IMR-90 (cell line): ENCODE measurements around the gene F5. TPM values are rescaled to one million over a fixed set of nuclear protein-coding genes. Genes with fewer than 3 reads are reported as not detected.

Experiments used
- ATAC-seq: fragments of 200-7000 bp; cut with Tn5 transposase; 2 replicates; pipeline ENCODE4 v1.9.1; 2020; ENCODE audit warnings: low read depth, mild to moderate bottlenecking, moderate library complexity
- BruUV-seq: library from RNA; stranded (reverse); fragments of 400-500 nt; replicated peaks from 2 replicates; lab custom pipeline; 2021; lab: Mats Ljungman, UMichigan
- CTCF ChIA-PET: fragments of 300-600 bp; formaldehyde crosslinking; extraction: SDS; loops from one replicate; lab custom pipeline; 2021; ENCODE audit warnings: antibody characterized with exemption; lab: Yijun Ruan, JAX
- POLR2A ChIA-PET: fragments of 300-600 bp; sonication (Branson Sonifier 250); formaldehyde crosslinking; loops from one replicate; lab custom pipeline; 2022; ENCODE audit warnings: antibody characterized with exemption; ENCODE audit not compliant: unreplicated experiment; lab: Charles Lee
- DNase-seq: peaks from one replicate; pipeline ENCODE4 v3.0.0; 2013
- H2AFZ ChIP-seq: replicated peaks from 2 replicates; pipeline ENCODE3; 2013; ENCODE audit warnings: low read length, mild to moderate bottlenecking; ENCODE audit not compliant: poor library complexity
- H2AK5ac ChIP-seq: 2 replicates; pipeline ENCODE4 v1.6.1; 2013; ENCODE audit warnings: low read depth, low read length, inconsistent platforms
- H2AK9ac ChIP-seq: replicated peaks from 2 replicates; pipeline ENCODE3; 2013; ENCODE audit warnings: mild to moderate bottlenecking, low read depth, low read length, moderate library complexity; ENCODE audit not compliant: poor library complexity
- H2BK120ac ChIP-seq: 2 replicates; pipeline ENCODE4 v1.6.1; 2013; ENCODE audit warnings: low read depth, low read length, inconsistent platforms
- H2BK15ac ChIP-seq: 3 replicates; pipeline ENCODE4 v1.6.1; 2013; ENCODE audit warnings: low read depth, low read length, inconsistent platforms
- H2BK20ac ChIP-seq: 2 replicates; pipeline ENCODE4 v1.6.1; 2013; ENCODE audit warnings: low read depth, mild to moderate bottlenecking, inconsistent platforms, low read length, moderate library complexity
- H2BK5ac ChIP-seq: 2 replicates; pipeline ENCODE4 v1.6.1; 2013; ENCODE audit warnings: mild to moderate bottlenecking, low read depth, low read length, inconsistent platforms; ENCODE audit not compliant: poor library complexity, severe bottlenecking
- H3K14ac ChIP-seq: replicated peaks from 2 replicates; pipeline ENCODE4 v1.6.1; 2013; ENCODE audit warnings: low read depth, low read length, inconsistent platforms
- H3K18ac ChIP-seq: 2 replicates; pipeline ENCODE4 v1.6.1; 2013; ENCODE audit warnings: low read depth, low read length, control low read depth
- H3K23ac ChIP-seq: 2 replicates; pipeline ENCODE4 v1.6.1; 2013; ENCODE audit warnings: low read depth, low read length, inconsistent platforms
- H3K27ac ChIP-seq: 2 replicates; pipeline ENCODE4 v1.5.1; 2013; ENCODE audit warnings: mild to moderate bottlenecking, control low read depth, low read length; ENCODE audit not compliant: insufficient read depth
- H3K27me3 ChIP-seq: 2 replicates; pipeline ENCODE4 v1.6.1; 2013; ENCODE audit warnings: low read length; ENCODE audit not compliant: control insufficient read depth, insufficient read depth
- H3K36me3 ChIP-seq: 2 replicates; pipeline ENCODE4 v1.6.1; 2013; ENCODE audit warnings: low read length, mixed read lengths; ENCODE audit not compliant: control insufficient read depth, insufficient read depth
- H3K4ac ChIP-seq: 2 replicates; pipeline ENCODE4 v1.6.1; 2013; ENCODE audit warnings: low read depth, low read length, inconsistent platforms
- H3K4me1 ChIP-seq: 2 replicates; pipeline ENCODE4 v1.6.1; 2013; ENCODE audit warnings: low read length, mixed read lengths; ENCODE audit not compliant: control insufficient read depth, insufficient read depth
- H3K4me2 ChIP-seq: 2 replicates; pipeline ENCODE4 v1.6.1; 2013; ENCODE audit warnings: low read depth, mild to moderate bottlenecking, control low read depth, low read length, moderate library complexity
- H3K4me3 ChIP-seq: 2 replicates; pipeline ENCODE4 v1.5.1; 2013; ENCODE audit warnings: low read depth, mild to moderate bottlenecking, control low read depth, low read length, moderate library complexity; ENCODE audit not compliant: insufficient read depth
- H3K56ac ChIP-seq: 2 replicates; pipeline ENCODE4 v1.6.1; 2013; ENCODE audit warnings: low read length, inconsistent platforms; ENCODE audit not compliant: insufficient read depth; ENCODE audit errors: extremely low read depth
- H3K79me1 ChIP-seq, 2 experiments: 2 replicates each; pipeline ENCODE4 v1.6.1; 2013; ENCODE audit warnings: low read length in 2 of 2, inconsistent platforms in 1 of 2, low read depth in 1 of 2
- H3K9ac ChIP-seq: 2 replicates; pipeline ENCODE4 v1.6.1; 2013; ENCODE audit warnings: low read depth, low read length, control low read depth
- H3K9me1 ChIP-seq: 2 replicates; pipeline ENCODE4 v1.6.1; 2013; ENCODE audit warnings: low read length, inconsistent platforms; ENCODE audit not compliant: insufficient read depth
- H3K9me3 ChIP-seq: 2 replicates; pipeline ENCODE4 v1.6.1; 2013; ENCODE audit warnings: low read length; ENCODE audit not compliant: control insufficient read depth, insufficient read depth
- H4K20me1 ChIP-seq: 2 replicates; pipeline ENCODE4 v1.6.1; 2013; ENCODE audit warnings: low read length, inconsistent platforms; ENCODE audit not compliant: insufficient read depth
- H4K5ac ChIP-seq: 2 replicates; pipeline ENCODE4 v1.6.1; 2013; ENCODE audit warnings: mild to moderate bottlenecking, low read depth, low read length, control low read depth
- H4K8ac ChIP-seq, 2 experiments: 2 replicates each; pipeline ENCODE4 v1.6.1; 2013; ENCODE audit warnings: low read depth in 2 of 2, low read length in 2 of 2, control low read depth in 1 of 2, inconsistent platforms in 1 of 2
- H4K91ac ChIP-seq: 2 replicates; pipeline ENCODE4 v1.6.1; 2013; ENCODE audit warnings: low read depth, low read length, inconsistent platforms; ENCODE audit not compliant: insufficient read depth
- BHLHE40 ChIP-seq: fragments of 150-350 bp; IDR thresholded peaks from 2 replicates; pipeline ENCODE4 v1.6.1; 2016; ENCODE audit warnings: mild to moderate bottlenecking, low read depth, low read length
- CEBPB ChIP-seq: IDR thresholded peaks from 2 replicates; pipeline ENCODE4 v1.6.1; 2012; ENCODE audit warnings: low read depth, low read length, improper control_type of control experiment
- ELK1 ChIP-seq: fragments of 150-350 bp; IDR thresholded peaks from 2 replicates; pipeline ENCODE4 v1.6.1; 2016; ENCODE audit warnings: low read depth, mild to moderate bottlenecking, low read length, moderate library complexity, borderline replicate concordance
- FOS ChIP-seq: fragments of 150-350 bp; IDR thresholded peaks from 2 replicates; pipeline ENCODE4 v1.6.1; 2016; ENCODE audit warnings: low read depth, low read length
- MAFK ChIP-seq: IDR thresholded peaks from 2 replicates; pipeline ENCODE4 v1.6.1; 2012; ENCODE audit warnings: low read depth, low read length, improper control_type of control experiment
- MXI1 ChIP-seq: IDR thresholded peaks from 2 replicates; pipeline ENCODE4 v1.6.1; 2012; ENCODE audit warnings: low read depth, mild to moderate bottlenecking, low read length, moderate library complexity, borderline replicate concordance
- POLR2A ChIP-seq: IDR thresholded peaks from 2 replicates; pipeline ENCODE4 v1.6.1; 2012; ENCODE audit warnings: mild to moderate bottlenecking, low read depth, low read length
- RAD21 ChIP-seq: IDR thresholded peaks from 2 replicates; pipeline ENCODE4 v1.6.1; 2012; ENCODE audit warnings: low read length, improper control_type of control experiment
- RCOR1 ChIP-seq: IDR thresholded peaks from 2 replicates; pipeline ENCODE4 v1.6.1; 2012; ENCODE audit warnings: mild to moderate bottlenecking, low read length, improper control_type of control experiment; ENCODE audit not compliant: insufficient replicate concordance
- USF2 ChIP-seq: fragments of 150-350 bp; IDR thresholded peaks from 2 replicates; pipeline ENCODE4 v1.6.1; 2017; ENCODE audit warnings: mild to moderate bottlenecking, antibody characterized with exemption, low read length, low read depth
- WGBS, 2 experiments: methylation state at CpG; one replicate each; pipeline versions ENCODE4 v1.1.5 to v1.1.7; 2013; ENCODE audit warnings: missing lambda C conversion rate in 2 of 2; ENCODE audit not compliant: insufficient read length in 1 of 2; ENCODE audit errors: extremely low coverage in 2 of 2; 5-methylcytosine and 5-hydroxymethylcytosine counted together
- dilution Hi-C: fragments of 300-500 bp; cut with HindIII; formaldehyde crosslinking; loops from one replicate; pipeline ENCODE4 v1.14.3; 2018; ENCODE audit warnings: low sequenced_read_pairs; ENCODE audit not compliant: unreplicated experiment
- in situ Hi-C: fragments of 300-500 bp; cut with MboI; formaldehyde crosslinking; loops from 3 replicates; pipeline ENCODE4 v1.14.3; 2019; ENCODE audit warnings: low sequenced_read_pairs, inconsistent platforms, mixed read lengths
- intact Hi-C: fragments of 100-400 bp; cut with micrococcal nuclease; formaldehyde crosslinking; loops from 2 replicates; pipeline ENCODE4 v1.10.0; 2022
- polyA plus RNA-seq, 3 experiments: library from polyadenylated mRNA; depleted of rRNA; stranded (reverse); fragments of >200 nt; gene quantifications; 2 replicates each; pipeline ENCODE4 v1.2.3, GENCODE V29; 2012; ENCODE audit warnings: low replicate concordance in 1 of 3
- total RNA-seq: library from RNA; depleted of rRNA; stranded (reverse); fragments of >200 nt; gene quantifications from 2 replicates; pipeline ENCODE4 v1.2.3, GENCODE V29; 2012

F5 gene
- total and polyA plus RNA-seq, 2 of the 4 experiments (the other 2 are of a cell fraction), result not detected

GRCh38 chr1:169484683-169485430, 101.4 kb downstream of the F5 start:
- Histone ChIP-seq H2BK5ac (peak overlapping the region; percentile 68), H3K27ac (peak overlapping the region; percentile 47), H2AK9ac (no peak overlapping the region), H4K20me1 (no peaks in the 10 kb centered on the region), H3K4me3 (peak overlapping the region; percentile 75), H2BK15ac (no peak overlapping the region), H4K5ac (no peak overlapping the region; the same call in 1 of the 2 replicates), H3K9me3 (no peaks in the 10 kb centered on the region), H4K91ac (no peak overlapping the region), H3K4ac (peak overlapping the region; percentile 8; the same call in 1 of the 2 replicates), H3K4me2 (peak overlapping the region; percentile 97), H3K9me1 (0 out of 2 replicates have a peak, but pooled peaks cover 4% of the 10 kb centered on the region), H2BK20ac (no peak overlapping the region), H2AFZ (peak overlapping the region; percentile 93), H3K27me3 (no peaks in the 10 kb centered on the region), H3K79me1 (peaks cover 9 to 21% of the 10 kb centered on the region in 2 experiments; a peak in 3 of 4 replicates), H3K36me3 (no peaks in the 10 kb centered on the region), H2BK120ac (no peak overlapping the region), H2AK5ac (no peak overlapping the region), H3K18ac (peak overlapping the region; percentile 55; the same call in 1 of the 2 replicates), H3K4me1 (peaks cover 5% of the 10 kb centered on the region), H3K56ac (peak overlapping the region; percentile 31; the same call in 1 of the 2 replicates), H3K23ac (peak overlapping the region; percentile 50), H4K8ac (peak overlapping the region in 1 of 2 experiments; percentile 10; a peak in 1 of 4 replicates), H3K14ac (peak overlapping the region; percentile 29; the same call in 1 of the 2 replicates), H3K9ac (peak overlapping the region; percentile 70)
- POLR2A ChIA-PET, result no interaction called here
- TF ChIP-seq FOS, result no peak
- TF ChIP-seq MAFK, result no peak
- no peak for TF ChIP-seq ELK1
- peak; percentile 63 for TF ChIP-seq USF2
- peak; percentile 67; the same call in 1 of the 2 replicates for TF ChIP-seq CEBPB
- TF ChIP-seq RAD21, result no peak
- peak; percentile 66 for TF ChIP-seq MXI1
- no peak for TF ChIP-seq RCOR1
- TF ChIP-seq POLR2A, result no peak
- peak; percentile 83 for TF ChIP-seq BHLHE40
- TSS peak; percentile 41 for BruUV-seq
- CTCF ChIA-PET, result interaction anchor here (0.9 kb wide), 1 partner anchor 26 kb away, joined by 3 read pairs; no protein-coding TSS in a partner anchor
- WGBS, 2 experiments, result 40% methylated on average over 2 of the region's 15 CpGs; no CpG with 5 or more reads in 1 of the 2 experiments
- ATAC-seq, result peak; percentile 27
- DNase-seq, result peak; percentile 82
- intact Hi-C loops, result loop anchor here (1.0 to 10.0 kb wide), 3 partner anchors 61 to 320 kb away; partner anchors contain the start of gene NME7
- in situ Hi-C loops, result loop anchor here (5.0 to 10.0 kb wide), 2 partner anchors 322 to 370 kb away; no protein-coding TSS in a partner anchor
- dilution Hi-C loops, result no loop called here
